Mesenchymal stem cell (in vitro differentiated cells and primary cell): ENCODE data around the gene KIF26A.

Experiments
- DNase-seq: peaks from one replicate; pipeline ENCODE4 v3.0.0-alpha.2; 2013
- H2AFZ ChIP-seq: one replicate; pipeline ENCODE4 v1.6.1; 2013; ENCODE audit warnings: low read depth, mild to moderate bottlenecking, control low read depth, inconsistent platforms, low read length, moderate library complexity
- H2AK5ac ChIP-seq: 2 replicates; pipeline ENCODE4 v1.6.1; 2013; ENCODE audit warnings: low read length, moderate library complexity, mild to moderate bottlenecking, inconsistent platforms; ENCODE audit not compliant: severe bottlenecking
- H2BK120ac ChIP-seq: one replicate; pipeline ENCODE4 v1.6.1; 2013; ENCODE audit warnings: low read depth, mild to moderate bottlenecking, inconsistent platforms, low read length, moderate library complexity
- H2BK12ac ChIP-seq, 2 experiments: one replicate each; pipeline ENCODE4 v1.6.1; 2013; ENCODE audit warnings: inconsistent platforms in 2 of 2, low read length in 2 of 2, mild to moderate bottlenecking in 2 of 2, moderate library complexity in 2 of 2, control low read depth in 1 of 2
- H2BK15ac ChIP-seq: one replicate; pipeline ENCODE4 v1.6.1; 2013; ENCODE audit warnings: mild to moderate bottlenecking, low read depth, inconsistent platforms; ENCODE audit not compliant: poor library complexity, severe bottlenecking
- H2BK5ac ChIP-seq: 2 replicates; pipeline ENCODE4 v1.6.1; 2013; ENCODE audit warnings: low read depth, mild to moderate bottlenecking, low read length, control low read depth, inconsistent platforms; ENCODE audit not compliant: poor library complexity, severe bottlenecking
- H3K14ac ChIP-seq, 2 experiments: one replicate each; pipeline ENCODE4 v1.6.1; 2013; ENCODE audit warnings: inconsistent platforms in 2 of 2, low read length in 2 of 2, control low read depth in 1 of 2, mild to moderate bottlenecking in 1 of 2, moderate library complexity in 1 of 2
- H3K18ac ChIP-seq, 2 experiments: one replicate each; pipeline ENCODE4 v1.6.1; 2013; ENCODE audit warnings: inconsistent platforms in 2 of 2, low read length in 2 of 2, control low read depth in 1 of 2, low read depth in 1 of 2, mild to moderate bottlenecking in 1 of 2
- H3K23ac ChIP-seq, 2 experiments: one replicate each; pipeline ENCODE4 v1.6.1; 2013; ENCODE audit warnings: inconsistent platforms in 2 of 2, low read length in 2 of 2, mild to moderate bottlenecking in 2 of 2, moderate library complexity in 2 of 2, control low read depth in 1 of 2
- H3K27ac ChIP-seq: 2 replicates; pipeline ENCODE4 v1.5.1; 2013; ENCODE audit warnings: mild to moderate bottlenecking, moderate library complexity, low read length, control low read depth, inconsistent platforms; ENCODE audit not compliant: poor library complexity, severe bottlenecking
- H3K27me3 ChIP-seq, 2 experiments: 2 replicates each; pipeline versions ENCODE4 v1.6.1 to v1.7.0; 2013; ENCODE audit warnings: low read length in 2 of 2, mild to moderate bottlenecking in 2 of 2, moderate library complexity in 2 of 2, control low read depth in 1 of 2, inconsistent platforms in 1 of 2; ENCODE audit not compliant: control insufficient read depth in 1 of 2, insufficient read depth in 1 of 2
- H3K36me3 ChIP-seq, 2 experiments: 2 replicates each; pipeline versions ENCODE4 v1.6.1 to v1.7.0; 2013; ENCODE audit warnings: low read length in 2 of 2, control low read depth in 1 of 2, inconsistent platforms in 1 of 2, low read depth in 1 of 2, mild to moderate bottlenecking in 1 of 2; ENCODE audit not compliant: insufficient read depth in 2 of 2, control insufficient read depth in 1 of 2
- H3K4ac ChIP-seq, 2 experiments: one replicate each; pipeline ENCODE4 v1.6.1; 2013; ENCODE audit warnings: inconsistent platforms in 2 of 2, low read length in 2 of 2, mild to moderate bottlenecking in 2 of 2, moderate library complexity in 2 of 2, control low read depth in 1 of 2, low read depth in 1 of 2
- H3K4me1 ChIP-seq: 2 replicates; pipeline ENCODE4 v1.6.1; 2013; ENCODE audit warnings: low read depth, low read length, control low read depth; ENCODE audit not compliant: control insufficient read depth, insufficient read depth
- H3K4me2 ChIP-seq: 2 replicates; pipeline ENCODE4 v1.6.1; 2013; ENCODE audit warnings: low read length, mild to moderate bottlenecking, inconsistent platforms; ENCODE audit not compliant: poor library complexity, severe bottlenecking
- H3K4me3 ChIP-seq, 2 experiments: 2 replicates each; pipeline versions ENCODE4 v1.5.1 to v1.7.0; 2013; ENCODE audit warnings: low read length in 2 of 2, mild to moderate bottlenecking in 2 of 2, control low read depth in 1 of 2, low read depth in 1 of 2; ENCODE audit not compliant: insufficient read depth in 1 of 2
- H3K79me1 ChIP-seq: replicated peaks from 2 replicates; pipeline ENCODE4 v1.6.1; 2013; ENCODE audit warnings: mild to moderate bottlenecking, control low read depth, low read length, inconsistent platforms; ENCODE audit not compliant: poor library complexity, severe bottlenecking
- H3K9ac ChIP-seq: 2 replicates; pipeline ENCODE4 v1.7.0; 2013; ENCODE audit warnings: mild to moderate bottlenecking, low read length, moderate library complexity
- H3K9me3 ChIP-seq: 2 replicates; pipeline ENCODE4 v1.7.0; 2013; ENCODE audit warnings: mild to moderate bottlenecking, low read length; ENCODE audit not compliant: control insufficient read depth
- H4K8ac ChIP-seq: one replicate; pipeline ENCODE4 v1.6.1; 2013; ENCODE audit warnings: inconsistent platforms, mild to moderate bottlenecking, low read length, moderate library complexity
- H4K91ac ChIP-seq: one replicate; pipeline ENCODE4 v1.6.1; 2013; ENCODE audit warnings: mild to moderate bottlenecking, low read length, inconsistent platforms
- WGBS: methylation state at CpG from one replicate; pipeline ENCODE4 v1.1.7; 2013; ENCODE audit warnings: mixed read lengths; 5-methylcytosine and 5-hydroxymethylcytosine counted together

The KIF26A gene

DNA sequence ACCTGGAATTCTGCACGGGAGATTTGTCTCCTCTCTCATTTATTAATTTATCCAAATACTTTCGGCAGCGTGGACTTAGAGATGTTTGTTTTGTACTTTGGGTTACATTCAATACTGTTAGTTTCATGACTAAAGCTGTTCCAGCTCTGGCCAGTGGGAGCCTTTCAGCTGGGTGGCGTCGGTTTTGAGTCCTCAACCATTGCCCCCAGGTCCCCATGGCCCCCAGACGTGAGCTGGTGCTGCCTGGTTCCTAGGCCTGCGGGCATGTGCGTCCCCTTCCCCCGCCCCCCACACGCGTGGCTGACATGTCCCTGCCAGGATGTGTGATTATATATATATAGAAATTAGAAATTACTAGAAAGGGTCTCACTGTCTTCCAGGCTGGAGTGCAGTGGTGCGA lies 48.2 kb downstream of the KIF26A start:
- no peak overlapping the region for H3K27ac ChIP-seq
- H2AK5ac ChIP-seq, result no peak overlapping the region
- H2BK5ac ChIP-seq, result no peak overlapping the region
- no peak overlapping the region for H3K23ac ChIP-seq
- H3K14ac ChIP-seq, result no peak overlapping the region
- H3K4ac ChIP-seq, result no peak overlapping the region
- no peak overlapping the region for H2BK15ac ChIP-seq
- DNase-seq, result no peak
- H4K91ac ChIP-seq, result no peak overlapping the region
- H2AFZ ChIP-seq, result no peak overlapping the region
- peaks cover 0 to 10% of the 10 kb centered on the region in 2 experiments for H3K27me3 ChIP-seq
- no peaks in the 10 kb centered on the region for H3K36me3 ChIP-seq
- H3K4me2 ChIP-seq, result no peak overlapping the region
- H3K4me3 ChIP-seq, result no peak overlapping the region
- no peak overlapping the region for H3K18ac ChIP-seq
- H3K79me1 ChIP-seq, result no peaks in the 10 kb centered on the region
- no peak overlapping the region for H4K8ac ChIP-seq
- H2BK12ac ChIP-seq, result no peak overlapping the region
- no peak overlapping the region for H2BK120ac ChIP-seq
- 90% methylated on average over 11 of the region's 12 CpGs for WGBS
- peaks cover 3% of the 10 kb centered on the region for H3K4me1 ChIP-seq
- H3K9me3 ChIP-seq, result no peaks in the 10 kb centered on the region
- H3K9ac ChIP-seq, result no peak overlapping the region

DNA sequence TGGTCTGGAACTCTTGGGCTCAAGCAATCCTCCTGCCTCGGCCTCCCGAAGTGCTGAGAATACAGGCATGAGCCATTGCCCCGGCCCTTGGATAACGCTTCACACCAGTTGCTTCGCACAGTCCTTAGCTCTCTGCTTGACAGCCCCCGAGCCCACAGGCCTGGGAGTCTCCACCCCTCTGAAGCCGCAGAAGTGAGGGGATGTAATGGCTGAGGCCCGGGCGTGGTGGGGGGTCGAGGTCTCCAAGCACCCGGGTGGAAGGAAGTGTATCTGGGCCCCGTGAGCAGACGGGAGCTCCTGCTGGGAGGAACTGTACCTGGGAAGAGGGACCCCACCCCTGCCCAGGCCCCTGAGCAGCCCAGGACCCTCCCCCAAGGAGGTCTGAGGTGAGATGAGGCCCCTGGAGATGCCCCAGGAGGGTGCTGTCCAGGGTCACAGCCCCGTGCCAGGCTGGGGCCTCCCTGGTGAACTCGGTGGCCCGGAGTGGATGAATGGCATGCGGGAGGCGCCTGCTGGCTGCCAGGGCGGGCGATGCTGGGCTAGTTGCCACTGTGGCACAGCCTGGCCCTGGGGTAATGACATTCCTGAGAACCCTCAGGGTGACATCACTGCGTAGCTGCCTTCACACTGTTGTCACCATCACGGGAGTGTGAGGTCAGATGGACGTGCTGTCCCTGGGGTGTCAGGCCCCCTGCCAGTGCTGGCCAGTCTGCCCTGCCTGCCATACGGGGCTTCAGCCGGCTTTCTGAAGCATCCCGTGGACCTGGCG lies 48.9 kb downstream of the KIF26A start:
- no peak overlapping the region for H2AFZ ChIP-seq
- no peak overlapping the region for H3K4me3 ChIP-seq
- no peak overlapping the region for H3K4ac ChIP-seq
- WGBS, result 78% methylated on average over 27 of the region's 27 CpGs
- no peak overlapping the region for H2BK15ac ChIP-seq
- H3K9me3 ChIP-seq, result no peaks in the 10 kb centered on the region
- no peaks in the 10 kb centered on the region for H3K36me3 ChIP-seq
- no peak overlapping the region for H4K8ac ChIP-seq
- no peak overlapping the region for H2AK5ac ChIP-seq
- no peak overlapping the region for H2BK120ac ChIP-seq
- H3K23ac ChIP-seq, result no peak overlapping the region
- no peak overlapping the region for H3K14ac ChIP-seq
- H3K4me2 ChIP-seq, result no peak overlapping the region
- no peaks in the 10 kb centered on the region for H3K79me1 ChIP-seq
- no peak overlapping the region for H3K27ac ChIP-seq
- peaks cover 3% of the 10 kb centered on the region for H3K4me1 ChIP-seq
- H3K27me3 ChIP-seq, result peaks cover 0 to 14% of the 10 kb centered on the region in 2 experiments
- no peak overlapping the region for H3K9ac ChIP-seq
- H2BK12ac ChIP-seq, result no peak overlapping the region
- H3K18ac ChIP-seq, result peak overlapping the region in 1 of 2 experiments; percentile 23
- H2BK5ac ChIP-seq, result no peak overlapping the region
- H4K91ac ChIP-seq, result no peak overlapping the region
- DNase-seq, result no peak

DNA sequence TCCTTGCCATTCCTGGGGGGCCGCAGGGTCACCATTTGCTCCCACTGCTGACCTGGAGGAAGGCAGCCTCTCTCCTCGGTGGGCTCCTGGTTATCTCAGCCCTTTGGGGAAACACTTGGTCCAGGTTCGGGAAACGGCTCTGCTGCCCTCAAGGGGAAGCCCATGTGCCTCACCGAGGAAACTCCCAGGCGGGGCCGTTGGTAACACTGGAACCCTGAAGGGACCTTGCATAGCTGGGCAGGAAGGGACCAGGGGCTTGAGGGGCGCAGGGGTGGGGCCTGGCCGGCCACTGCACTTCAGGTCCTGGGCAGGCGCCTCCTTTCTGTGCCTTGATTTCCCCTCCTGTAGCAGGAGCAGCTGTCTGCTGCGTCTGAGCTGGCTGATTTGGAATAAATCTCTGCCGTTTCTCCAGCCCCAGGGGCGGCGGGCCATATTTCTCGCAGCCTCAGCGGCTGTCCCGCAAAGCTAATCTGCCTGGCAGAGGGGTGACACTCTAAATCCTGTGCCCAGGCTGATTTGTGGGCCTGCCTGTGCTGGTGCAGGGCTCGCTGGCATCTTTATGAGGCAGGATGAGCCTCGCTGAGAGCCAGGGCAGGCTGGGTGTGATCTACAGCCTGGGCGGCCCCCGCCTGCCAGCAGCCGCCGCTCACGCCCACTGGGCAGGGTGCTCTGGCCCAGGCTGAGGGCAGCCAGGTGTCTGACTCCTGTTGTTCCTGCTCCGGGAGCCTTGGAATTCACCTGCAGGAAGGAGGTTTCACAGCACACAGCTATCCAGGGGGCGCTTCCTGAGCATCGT lies 49.7 kb downstream of the KIF26A start:
- DNase-seq, result no peak
- Histone ChIP-seq H3K27me3 (peaks cover 0 to 14% of the 10 kb centered on the region in 2 experiments), H3K4ac (no peak overlapping the region), H3K14ac (no peak overlapping the region), H2AFZ (no peak overlapping the region), H3K18ac (no peak overlapping the region), H2BK5ac (no peak overlapping the region), H3K4me3 (no peak overlapping the region), H3K4me1 (peaks cover 3% of the 10 kb centered on the region), H2BK15ac (no peak overlapping the region), H3K79me1 (no peaks in the 10 kb centered on the region), H2BK12ac (no peak overlapping the region), H3K4me2 (no peak overlapping the region), H4K91ac (no peak overlapping the region), H3K23ac (no peak overlapping the region), H3K27ac (no peak overlapping the region), H2BK120ac (no peak overlapping the region), H3K9ac (no peak overlapping the region), H3K9me3 (no peaks in the 10 kb centered on the region), H3K36me3 (no peaks in the 10 kb centered on the region), H2AK5ac (no peak overlapping the region), H4K8ac (no peak overlapping the region)
- 74% methylated on average over 27 of the region's 27 CpGs for WGBS

DNA sequence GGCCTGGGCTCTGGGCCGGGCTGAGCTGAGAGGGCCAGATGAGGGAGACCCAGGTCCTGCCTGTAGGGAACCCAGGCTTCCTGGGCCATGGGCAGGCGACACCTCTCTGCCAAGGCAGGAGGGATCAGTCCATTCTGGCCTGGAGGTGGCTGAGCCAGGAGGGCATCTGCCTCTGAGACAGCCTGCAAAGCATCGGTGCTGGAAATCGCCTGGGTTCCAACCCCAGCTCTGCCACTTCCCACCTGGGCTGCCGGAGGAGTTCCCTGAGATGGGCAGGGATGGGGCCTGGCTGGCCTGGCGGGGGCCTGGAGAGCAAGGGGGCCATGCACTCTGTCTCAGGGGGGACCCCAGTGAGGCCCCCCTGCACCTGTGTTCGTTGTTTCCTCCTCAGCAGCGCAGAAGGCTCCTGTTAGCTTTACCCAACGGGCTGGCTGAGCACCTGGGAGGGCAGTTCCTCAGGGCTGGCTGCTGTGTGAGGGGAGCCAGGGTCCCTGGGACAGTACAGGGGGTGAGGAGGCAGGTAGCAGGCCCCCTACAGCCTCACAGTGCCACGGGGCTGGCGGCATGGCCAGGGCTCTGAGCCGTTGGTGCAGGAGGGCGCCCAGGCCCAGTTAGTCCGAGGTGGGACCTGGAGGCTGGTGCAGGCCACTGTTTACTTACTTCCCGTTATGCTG lies 50.5 kb downstream of the KIF26A start:
- Histone ChIP-seq H3K4me1 (peaks cover 3% of the 10 kb centered on the region), H3K18ac (no peak overlapping the region), H3K4me2 (no peak overlapping the region), H2AFZ (no peak overlapping the region), H3K79me1 (no peaks in the 10 kb centered on the region), H2BK15ac (no peak overlapping the region), H2BK120ac (no peak overlapping the region), H2BK12ac (no peak overlapping the region), H3K4ac (no peak overlapping the region), H2AK5ac (no peak overlapping the region), H3K9ac (no peak overlapping the region), H4K91ac (no peak overlapping the region), H3K14ac (no peak overlapping the region), H3K9me3 (no peaks in the 10 kb centered on the region), H2BK5ac (no peak overlapping the region), H3K27me3 (peaks cover 0 to 14% of the 10 kb centered on the region in 2 experiments), H3K23ac (no peak overlapping the region), H3K36me3 (no peaks in the 10 kb centered on the region), H3K4me3 (peak overlapping the region in 1 of 2 experiments; percentile 33), H4K8ac (no peak overlapping the region), H3K27ac (no peak overlapping the region)
- no peak for DNase-seq
- WGBS, result 79% methylated on average over 15 of the region's 15 CpGs
